GM21390 (cell line): ENCODE measurements around the gene ARHGAP10.
"Not testable (repeated sequence)": the region's sequence is repeated elsewhere in the genome, so short reads cannot be mapped to it uniquely, and the experiment has no call there.

Experiments
- ATAC-seq: cut with Tn5 transposase; IDR thresholded peaks from one replicate; pipeline ENCODE4 v1.9.1; 2021; ENCODE audit not compliant: unreplicated experiment

The ARHGAP10 gene

DNA sequence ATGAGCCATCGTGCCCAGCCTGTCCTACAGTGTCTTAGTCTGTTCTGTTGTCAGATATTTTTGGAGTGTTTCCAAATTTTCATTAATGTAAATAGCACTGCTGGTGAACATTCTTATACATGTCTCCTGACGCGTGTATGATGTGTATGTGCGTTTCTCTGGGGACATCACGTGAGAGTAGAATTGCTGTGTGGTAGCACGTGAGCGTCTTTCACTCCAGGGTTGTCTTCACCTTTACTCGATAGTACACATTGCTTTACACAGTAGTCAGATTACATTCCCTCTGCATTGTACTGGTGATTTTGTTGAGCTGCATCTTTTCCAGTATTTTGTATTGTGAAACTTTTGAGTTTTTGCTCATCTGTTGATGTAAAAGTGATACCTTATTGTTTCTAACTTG is 60.0 kb downstream of the ARHGAP10 start:
- ATAC-seq: no peak

DNA sequence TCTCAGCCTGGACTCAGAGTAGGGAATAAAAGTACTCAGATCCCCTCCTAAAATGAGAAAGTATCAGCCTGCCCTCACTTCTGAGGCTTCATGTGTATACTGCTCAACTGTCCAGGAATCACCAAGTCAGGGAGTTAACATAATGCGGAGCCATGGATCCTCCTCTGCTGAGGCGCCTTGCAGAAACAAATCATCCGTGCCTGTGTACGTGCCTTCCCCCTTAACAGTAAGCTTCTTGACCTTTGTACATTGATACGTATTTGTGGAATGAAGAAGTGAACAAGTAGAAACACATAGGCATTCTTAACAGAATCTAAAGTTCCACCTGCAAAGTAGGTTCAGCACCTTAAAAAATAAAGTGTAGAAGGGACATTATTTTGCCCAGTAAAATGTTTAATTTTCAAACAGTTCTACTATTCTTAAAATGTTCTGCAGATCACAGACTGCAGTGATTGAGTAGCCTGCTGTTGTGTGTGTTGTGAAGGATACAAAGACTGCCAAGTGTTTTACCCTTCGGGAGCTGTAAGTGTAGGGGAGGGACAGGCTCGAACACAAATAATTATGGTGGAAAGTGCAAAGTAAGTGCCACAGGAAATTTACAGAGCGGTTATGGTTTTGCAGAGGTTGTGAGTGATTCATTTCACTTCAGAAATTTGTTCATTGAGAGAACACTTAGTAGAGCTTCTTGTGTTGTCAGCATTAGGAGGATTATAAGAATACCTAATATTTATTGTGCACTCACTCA is 61.9 kb downstream of the ARHGAP10 start:
- no peak for ATAC-seq

DNA sequence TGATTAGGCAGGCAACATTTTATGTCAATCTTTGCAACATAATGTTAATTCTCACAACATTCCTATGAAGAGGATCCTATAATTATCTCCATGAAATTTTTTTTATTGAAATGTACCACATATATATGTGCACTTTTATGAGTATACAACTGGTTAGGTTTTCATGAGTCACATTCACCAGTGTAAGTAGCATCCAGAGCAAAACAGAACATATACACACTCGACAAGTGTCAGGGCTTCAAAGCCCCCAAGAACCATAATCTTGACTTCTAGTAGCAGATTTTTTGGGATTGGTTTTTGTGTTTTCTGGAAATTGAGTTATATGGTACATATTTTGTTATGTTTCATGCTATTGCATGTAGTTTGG is 62.4 kb downstream of the ARHGAP10 start:
- no peak for ATAC-seq

DNA sequence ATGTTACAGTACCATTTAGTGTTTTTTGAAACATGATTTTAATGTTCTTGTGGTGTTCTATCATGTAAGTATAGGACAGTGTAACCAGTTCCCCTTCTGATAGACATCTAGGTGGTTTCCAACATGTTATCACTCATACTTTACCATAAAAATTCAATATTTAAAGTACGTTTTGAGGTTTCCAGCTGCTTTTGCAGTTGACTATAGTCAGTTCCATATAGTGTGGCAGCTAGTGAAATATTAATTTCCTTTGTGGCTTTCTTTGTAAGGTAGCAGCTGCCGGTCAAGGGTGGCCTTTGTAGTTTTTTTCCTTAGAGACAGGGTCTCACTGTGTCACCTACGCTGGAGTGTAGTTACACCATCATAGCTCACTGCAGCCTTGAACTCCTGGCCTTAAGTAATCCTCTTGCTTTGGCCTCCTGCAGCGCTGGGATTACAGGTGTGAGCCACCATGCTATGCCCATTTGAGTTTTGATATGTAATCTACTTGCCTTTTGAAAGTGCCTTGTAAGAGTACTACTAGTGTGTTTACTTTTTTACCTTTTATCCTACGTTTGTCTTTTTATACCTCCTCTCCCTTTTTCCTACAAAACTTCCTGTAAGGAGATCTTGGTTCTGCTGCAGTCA is 63.0 kb downstream of the ARHGAP10 start:
- ATAC-seq: peak; percentile 51

DNA sequence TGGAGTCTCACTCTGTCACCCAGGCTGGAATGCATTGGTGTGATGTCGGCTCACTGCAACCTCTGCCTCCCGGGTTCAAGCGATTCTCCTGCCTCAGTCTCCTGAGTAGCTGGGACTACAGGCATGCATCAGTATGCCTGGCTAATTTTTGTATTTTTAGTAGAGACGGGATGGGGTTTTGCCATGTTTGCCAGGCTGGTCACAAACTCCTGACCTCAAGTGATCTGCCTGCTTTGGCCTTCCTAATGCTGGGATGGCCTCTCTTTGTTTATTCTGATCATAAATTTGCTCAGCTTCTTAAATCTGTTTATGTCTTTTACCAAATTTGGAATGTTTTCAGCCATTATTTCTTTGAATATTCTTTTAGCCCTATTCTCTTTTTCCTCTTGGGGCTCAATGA is 67.2 kb downstream of the ARHGAP10 start:
- ATAC-seq: not testable (repeated sequence)

DNA sequence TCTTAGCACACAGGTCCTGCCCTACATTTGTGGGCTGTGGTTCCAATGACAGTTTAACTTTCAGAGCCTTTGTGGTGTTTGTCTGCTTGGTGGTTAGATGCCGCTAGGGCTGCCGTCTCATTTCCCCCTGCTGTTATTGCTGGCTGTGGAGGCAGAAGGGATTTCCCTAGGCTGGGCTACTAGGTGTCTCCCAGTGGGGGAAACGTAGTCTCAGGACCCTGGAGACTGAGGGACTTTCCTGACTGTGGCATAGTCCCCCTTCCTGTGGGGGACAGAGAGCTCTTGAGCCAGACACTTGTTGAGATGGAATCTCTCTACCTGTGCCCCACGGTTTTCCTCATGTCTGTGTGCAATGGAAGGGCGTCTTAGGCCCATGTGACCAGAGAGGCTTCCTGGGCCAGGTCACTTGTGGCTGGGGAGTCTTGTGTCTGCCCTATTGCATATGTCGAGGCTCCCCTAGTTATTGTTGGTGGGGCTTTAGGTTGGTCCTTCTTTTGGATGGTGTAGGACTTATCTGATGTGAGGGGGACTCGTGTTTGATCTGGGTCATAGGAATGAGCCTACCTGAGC is 68.2 kb downstream of the ARHGAP10 start:
- peak; percentile 98 for ATAC-seq

DNA sequence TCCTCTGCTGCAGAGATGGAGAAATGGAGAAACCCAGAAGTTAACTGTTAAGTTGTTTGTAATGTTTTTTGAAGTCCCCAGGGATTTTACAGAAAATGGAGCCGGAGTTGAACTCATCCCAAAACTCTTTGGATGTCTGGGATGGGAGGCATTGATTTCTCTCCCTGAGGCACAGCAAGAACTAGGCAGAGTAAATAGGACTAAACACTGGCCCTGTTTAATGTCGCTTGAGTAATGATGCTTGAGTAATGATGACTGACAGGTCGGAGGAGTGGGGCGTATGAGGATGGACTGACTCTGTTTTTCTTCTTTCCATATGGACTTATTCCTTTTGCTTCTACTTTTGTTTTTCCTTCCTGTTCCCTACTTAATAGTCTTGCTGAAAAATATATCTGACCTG is 69.9 kb downstream of the ARHGAP10 start:
- ATAC-seq: no peak

DNA sequence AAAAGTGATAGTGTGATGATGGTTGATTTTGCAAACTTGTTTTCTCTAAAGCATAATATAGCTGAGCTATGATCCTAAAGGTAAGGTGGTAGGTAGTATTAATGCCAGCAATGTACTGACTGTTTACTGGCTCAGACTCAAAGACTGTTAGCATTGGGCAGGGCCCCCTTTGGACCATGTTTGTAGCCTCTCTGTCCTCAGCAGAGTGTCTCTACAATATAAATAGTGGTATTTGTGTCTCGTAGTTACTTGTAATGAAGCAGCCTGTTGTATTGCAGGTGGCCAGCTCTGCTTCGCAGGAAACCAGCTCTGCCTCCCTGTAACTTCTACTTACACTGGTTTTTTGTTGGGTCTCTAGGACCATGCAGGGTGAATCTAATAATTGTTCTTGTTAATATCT is 70.5 kb downstream of the ARHGAP10 start:
- ATAC-seq: no peak

DNA sequence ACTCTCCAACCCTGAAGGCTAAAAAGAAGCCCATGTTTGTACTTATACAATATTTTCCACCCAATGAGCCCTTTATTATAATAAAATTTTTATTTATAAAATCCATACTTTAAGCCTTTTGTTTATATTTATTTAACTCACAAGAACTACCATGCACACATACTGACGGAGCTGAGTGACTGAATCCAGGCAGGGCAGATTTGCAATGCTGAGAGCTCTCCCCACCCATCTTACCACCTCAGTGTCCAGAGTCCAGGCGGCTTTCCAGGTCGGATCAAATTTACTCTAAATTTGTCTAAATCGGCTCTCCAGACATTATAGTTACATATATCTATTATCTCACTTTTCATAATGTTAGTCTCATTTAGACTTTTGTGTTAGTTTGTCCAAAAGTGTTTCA is 74.1 kb downstream of the ARHGAP10 start:
- no peak for ATAC-seq

DNA sequence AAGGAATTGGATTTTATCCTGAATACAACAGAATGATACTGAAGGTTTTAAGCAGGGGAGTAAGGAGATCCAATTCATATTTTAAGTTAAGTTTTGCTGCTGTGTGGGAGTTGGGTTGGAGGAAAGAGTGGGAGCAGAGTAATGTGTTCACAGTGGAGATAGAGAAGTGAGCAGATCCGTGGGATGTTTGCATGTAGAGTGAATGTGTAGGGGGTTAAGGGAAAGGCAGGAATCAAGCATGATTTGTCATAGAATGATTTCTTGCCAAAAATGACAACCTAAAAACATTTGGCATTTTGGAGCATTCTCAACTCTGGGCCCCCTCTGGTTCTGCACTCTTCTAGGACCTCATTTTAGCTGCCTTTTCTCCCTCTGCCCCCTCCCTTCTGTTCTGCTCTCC is 76.6 kb downstream of the ARHGAP10 start:
- no peak for ATAC-seq

DNA sequence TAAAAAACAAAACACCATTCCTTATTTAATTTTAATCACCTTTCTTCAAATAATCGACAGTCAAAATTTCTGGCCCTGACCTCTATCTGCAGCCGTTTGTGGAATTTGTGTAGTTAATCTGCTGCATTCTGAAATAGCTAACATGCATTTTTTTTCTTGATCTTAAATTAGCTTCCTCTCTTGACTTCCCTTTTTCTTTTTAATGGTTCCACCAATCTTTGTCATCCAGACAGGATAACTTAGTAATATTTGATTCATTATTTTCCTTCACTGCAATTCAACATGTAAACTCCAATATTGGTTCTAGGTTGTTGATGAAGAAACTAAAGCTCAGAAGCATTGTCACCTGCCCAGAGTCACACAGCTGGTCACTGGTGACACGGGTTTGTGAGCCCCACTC is 77.3 kb downstream of the ARHGAP10 start:
- no peak for ATAC-seq

DNA sequence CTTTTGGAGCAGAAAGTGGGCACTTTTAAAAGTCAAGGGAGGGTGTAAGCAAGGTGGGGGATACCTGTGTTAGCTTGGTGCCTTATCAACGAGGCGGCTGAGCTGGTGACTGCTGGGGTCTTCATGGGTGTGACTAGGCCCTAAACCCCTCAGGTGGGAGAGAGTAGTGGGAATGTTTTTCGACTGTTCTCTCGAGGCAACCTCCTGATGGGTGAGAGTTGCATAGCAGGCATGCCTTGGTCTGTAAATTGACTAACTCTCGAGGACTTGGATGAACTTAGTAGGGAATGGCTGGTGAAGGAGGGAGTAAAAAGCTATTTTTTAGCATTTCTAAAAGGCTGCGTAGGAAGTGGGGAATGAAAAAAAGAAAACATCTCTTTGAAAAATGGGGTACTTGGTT is 80.0 kb downstream of the ARHGAP10 start:
- no peak for ATAC-seq

DNA sequence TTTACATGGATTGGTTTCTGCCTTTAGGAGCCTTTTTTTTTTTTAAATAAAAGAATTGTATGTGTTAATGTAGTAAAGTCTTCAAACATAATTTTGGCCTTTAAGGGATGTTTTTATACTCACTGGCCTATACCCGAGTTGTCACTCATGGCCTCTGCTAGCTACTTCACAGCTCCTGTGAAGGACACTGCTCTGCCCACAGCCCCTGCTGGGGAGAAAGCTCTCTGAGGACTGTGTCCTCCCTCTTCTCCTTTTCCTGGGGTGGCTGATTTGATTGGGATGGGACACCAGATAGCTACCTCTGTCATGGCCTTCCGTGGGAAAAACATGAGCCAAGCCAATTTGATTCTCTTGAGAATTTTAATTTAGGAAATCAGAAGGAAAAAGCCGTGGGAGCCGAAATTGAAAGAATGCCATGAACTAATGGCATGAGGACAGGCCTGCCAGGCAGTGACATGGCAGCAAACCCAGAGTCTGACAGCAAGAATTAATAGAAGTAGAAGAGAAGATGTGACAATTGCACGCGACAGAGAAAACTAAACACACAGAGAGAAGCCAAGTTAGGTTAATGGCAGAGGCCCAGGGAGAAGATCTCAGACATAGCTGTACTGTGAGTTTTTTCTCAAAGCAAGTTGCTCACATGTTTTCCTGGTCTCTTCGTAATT is 81.4 kb downstream of the ARHGAP10 start:
- no peak for ATAC-seq

DNA sequence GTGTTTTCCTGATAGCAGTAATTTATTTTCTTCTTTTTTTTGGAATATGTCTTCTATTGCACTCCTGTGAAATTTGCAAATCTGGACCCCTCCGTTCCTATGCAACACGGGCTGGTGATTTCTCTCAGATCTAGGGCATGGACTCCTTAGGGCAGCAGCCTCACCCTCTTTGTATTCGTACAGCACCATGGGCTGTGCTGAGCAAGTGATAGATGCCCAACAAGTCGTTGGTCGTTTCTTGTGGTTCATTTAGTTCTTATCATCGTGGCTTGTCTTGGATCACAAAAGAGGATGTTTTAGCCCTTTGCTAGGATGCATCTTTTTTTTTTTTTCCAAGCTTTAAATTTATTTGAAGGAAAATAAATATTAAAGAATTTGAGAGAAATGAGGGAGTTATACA is 82.1 kb downstream of the ARHGAP10 start:
- no peak for ATAC-seq

DNA sequence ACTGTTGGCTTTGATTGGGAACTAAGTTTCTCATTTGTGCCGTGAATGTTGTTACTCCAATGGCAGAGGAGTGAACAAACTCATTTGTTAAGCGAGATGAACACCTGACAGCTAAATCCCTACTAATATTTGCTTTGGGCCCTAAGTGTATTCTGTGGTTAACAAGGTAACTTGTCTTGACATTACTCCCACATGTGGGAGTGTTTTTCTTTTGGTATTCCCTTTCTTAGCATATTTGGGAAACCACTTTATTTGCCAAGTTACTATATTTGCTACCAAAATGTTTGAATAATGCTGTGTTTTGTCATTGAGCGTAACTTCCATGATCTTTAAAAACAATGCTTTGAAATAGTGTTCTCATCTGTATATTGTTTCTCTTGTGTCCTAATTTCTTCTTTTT is 82.5 kb downstream of the ARHGAP10 start:
- no peak for ATAC-seq

DNA sequence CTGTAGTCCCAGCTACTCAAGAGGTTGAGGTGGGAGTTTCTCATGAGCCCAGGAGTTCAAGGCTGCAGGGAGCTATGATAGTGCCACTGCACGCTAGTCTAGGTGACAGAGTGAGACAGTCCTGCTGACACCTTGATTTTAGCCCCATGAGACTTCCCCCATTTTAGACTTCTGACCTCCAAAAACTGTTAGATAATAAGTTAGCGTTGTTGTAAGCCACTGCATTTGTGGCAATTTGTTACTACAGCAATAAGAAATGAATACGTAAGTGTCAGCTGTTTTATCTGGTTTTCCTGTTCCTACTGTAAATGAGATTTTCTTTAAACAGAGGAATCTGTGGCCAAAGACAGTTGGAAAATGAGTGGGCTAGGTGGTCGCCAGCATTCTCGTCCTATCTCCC is 83.9 kb downstream of the ARHGAP10 start:
- ATAC-seq: no peak

DNA sequence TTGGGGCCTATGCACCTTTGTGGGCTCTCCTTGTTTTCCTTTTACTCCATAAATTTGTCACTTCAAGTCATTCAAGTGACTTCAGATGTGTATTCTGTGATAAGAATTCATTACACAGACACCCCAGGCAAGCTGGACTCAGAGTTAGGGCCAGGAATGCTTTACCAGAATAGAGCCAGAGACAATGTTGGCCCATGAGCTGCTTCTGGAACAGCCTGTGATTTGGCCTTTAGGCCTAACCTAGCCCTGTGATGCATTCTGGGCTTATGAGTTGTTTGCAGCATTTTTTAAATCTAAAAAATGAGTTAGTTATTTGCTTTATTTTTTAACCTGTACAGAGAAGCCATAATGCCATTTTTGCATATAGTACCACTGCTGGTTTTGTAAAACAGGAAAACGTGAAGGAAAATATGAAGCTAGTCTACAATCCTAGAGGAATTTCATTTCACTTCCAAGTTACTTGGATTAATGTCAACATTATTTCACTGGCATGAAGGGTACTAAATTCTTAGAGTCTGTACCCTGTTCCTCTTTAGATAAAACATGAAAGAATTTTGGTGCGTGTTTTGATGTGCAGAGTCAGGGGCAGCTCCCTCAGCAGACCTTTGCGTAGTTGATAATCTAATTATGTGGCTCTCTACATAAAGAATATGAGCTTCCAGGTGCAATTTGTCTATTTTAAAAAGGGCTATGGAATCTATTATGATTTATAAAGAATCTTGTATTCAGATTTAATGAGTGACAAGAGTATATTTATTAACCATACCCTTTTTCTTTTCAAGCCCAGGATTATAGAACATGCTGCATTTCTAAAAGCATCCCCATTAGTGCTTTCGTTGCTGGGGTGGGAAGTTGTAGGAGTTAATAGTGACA is 84.7 kb downstream of the ARHGAP10 start:
- no peak for ATAC-seq

DNA sequence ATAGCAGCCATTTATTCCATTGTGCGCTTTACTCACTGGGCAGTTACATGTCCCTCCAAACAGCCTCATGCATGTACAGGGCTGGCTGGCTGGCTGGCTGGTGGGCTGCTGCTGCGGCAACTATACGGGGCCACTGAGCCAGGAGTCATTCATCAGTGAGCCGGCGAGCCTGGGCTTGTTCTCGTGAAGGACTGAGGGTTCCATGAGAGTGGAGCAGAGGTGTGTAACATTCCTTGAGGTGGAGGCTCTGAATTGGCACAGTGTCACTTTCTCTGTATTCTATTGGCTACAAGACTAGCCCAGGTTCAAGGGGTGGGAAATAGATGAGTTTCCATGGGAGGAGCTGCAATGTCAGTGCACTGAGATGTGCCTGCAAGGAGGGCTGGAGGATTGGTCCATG is 89.1 kb downstream of the ARHGAP10 start:
- ATAC-seq: no peak

DNA sequence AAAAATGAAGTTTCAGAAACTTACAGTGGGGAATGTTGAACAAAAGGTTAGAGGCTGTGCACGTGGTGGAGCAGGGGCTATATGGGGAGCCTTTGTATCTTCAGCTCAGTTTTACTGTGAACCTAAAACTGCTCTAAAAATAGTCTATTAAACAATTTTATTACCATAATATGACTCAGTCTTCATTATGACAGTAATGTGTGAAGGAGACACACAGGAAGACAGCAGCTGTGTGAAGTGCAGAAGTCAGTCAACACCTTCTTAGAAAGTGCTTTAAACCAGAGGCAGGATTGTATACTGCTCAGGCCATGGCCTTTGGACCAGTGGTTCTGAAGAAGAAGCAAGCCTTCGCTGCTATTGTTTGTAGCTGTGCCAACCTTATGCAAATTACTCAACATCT is 89.7 kb downstream of the ARHGAP10 start:
- ATAC-seq: peak; percentile 72

DNA sequence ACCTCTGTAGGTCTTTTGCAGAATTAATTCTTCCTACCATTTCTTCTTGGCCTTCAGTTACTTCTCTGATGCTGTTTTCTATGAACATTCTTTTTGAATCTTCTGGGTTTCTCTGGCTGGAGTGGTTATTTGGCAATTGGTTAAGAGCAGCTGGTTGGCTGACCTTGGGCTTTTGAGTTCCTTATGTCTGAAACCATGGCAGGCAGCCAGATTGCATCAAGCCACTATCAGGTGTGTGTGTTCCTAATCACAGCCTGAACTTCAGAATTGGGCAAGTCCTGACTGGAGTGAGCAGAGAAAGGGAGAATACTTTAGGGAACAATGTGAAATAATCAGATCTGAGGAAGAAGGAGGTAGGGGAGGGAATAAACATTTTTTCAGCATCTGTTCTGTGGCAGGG is 90.2 kb downstream of the ARHGAP10 start:
- ATAC-seq: peak; percentile 12

DNA sequence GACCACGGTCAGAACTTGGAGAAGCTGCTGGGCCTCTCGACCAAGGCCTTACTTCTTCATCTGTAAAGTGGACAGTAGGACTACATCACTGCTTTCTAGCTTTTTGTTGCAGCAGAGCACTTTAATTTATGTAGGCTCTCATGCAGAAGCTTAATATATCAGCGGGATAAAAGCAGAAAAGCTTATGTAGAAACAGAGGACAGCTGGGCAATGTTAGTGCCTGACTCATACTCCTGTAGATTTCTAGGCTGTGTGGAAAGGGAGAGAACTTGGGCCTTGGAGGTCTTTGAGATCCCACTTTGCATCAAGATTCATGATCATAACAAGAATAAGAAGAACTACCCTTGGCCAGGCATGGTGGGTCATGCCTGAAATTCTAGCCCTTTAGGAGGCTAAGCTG is 91.2 kb downstream of the ARHGAP10 start:
- ATAC-seq: no peak
